Measurements from ENCODE around the gene PAXX.
"Not testable (repeated sequence)": the region's sequence is repeated elsewhere in the genome, so short reads cannot be mapped to it uniquely, and the experiment has no call there.

PAXX gene

GRCh38 chr9:137019891-137020683 lies 27.9 kb downstream of the PAXX start:
- no peak for DNase-seq

- DNase-seq = no peak
Observed at GRCh38 chr9:137020771-137021567, 28.7 kb downstream of the PAXX start.

GRCh38 chr9:137021568-137021978 lies 29.4 kb downstream of the PAXX start:
- no peak for DNase-seq

GRCh38 chr9:137021979-137022661 lies 29.9 kb downstream of the PAXX start:
- DNase-seq = no peak

- DNase-seq = no peak
Observed at GRCh38 chr9:137022662-137023008, 30.4 kb downstream of the PAXX start.

GRCh38 chr9:137023157-137023556 lies 30.9 kb downstream of the PAXX start:
- no peak for DNase-seq

- DNase-seq = no peak
Observed at GRCh38 chr9:137023583-137023991, 31.4 kb downstream of the PAXX start.

GRCh38 chr9:137025517-137025966 lies 33.3 kb downstream of the PAXX start:
- peak; percentile 86 for DNase-seq

GRCh38 chr9:137026384-137026783 lies 34.2 kb downstream of the PAXX start:
- DNase-seq = no peak

- no peak for DNase-seq
Observed at GRCh38 chr9:137026828-137027227, 34.6 kb downstream of the PAXX start.

GRCh38 chr9:137027369-137028262 lies 35.4 kb downstream of the PAXX start, which contains the start of gene ABCA2:
Gene ABCA2, minus strand, starts transcription at chr9:137028237. Its CDS starts 97 bp downstream, at chr9:137028140.
- DNase-seq = no peak

- peak; percentile 16 for DNase-seq
Observed at GRCh38 chr9:137028263-137029057, 36.2 kb downstream of the PAXX start.

GRCh38 chr9:137029058-137029936 lies 37.1 kb downstream of the PAXX start:
- DNase-seq = peak; percentile 19

GRCh38 chr9:137030006-137030405 lies 37.8 kb downstream of the PAXX start:
- DNase-seq = no peak

GRCh38 chr9:137030538-137031527 lies 38.6 kb downstream of the PAXX start:
- DNase-seq = no peak

- DNase-seq = no peak
Observed at GRCh38 chr9:137031904-137032640, 39.9 kb downstream of the PAXX start, which contains the start of gene FUT7. Gene FUT7, minus strand, starts transcription at chr9:137032088. Its CDS starts 97 bp downstream, at chr9:137031991.

- DNase-seq = no peak
Observed at GRCh38 chr9:137032858-137033257, 40.6 kb downstream of the PAXX start.

- DNase-seq = not testable (repeated sequence)
Observed at GRCh38 chr9:137033481-137033880, 41.3 kb downstream of the PAXX start.

Measured in DMS79 (cell line).